ENCODE results near the gene BDKRB2.

The BDKRB2 gene

DNA sequence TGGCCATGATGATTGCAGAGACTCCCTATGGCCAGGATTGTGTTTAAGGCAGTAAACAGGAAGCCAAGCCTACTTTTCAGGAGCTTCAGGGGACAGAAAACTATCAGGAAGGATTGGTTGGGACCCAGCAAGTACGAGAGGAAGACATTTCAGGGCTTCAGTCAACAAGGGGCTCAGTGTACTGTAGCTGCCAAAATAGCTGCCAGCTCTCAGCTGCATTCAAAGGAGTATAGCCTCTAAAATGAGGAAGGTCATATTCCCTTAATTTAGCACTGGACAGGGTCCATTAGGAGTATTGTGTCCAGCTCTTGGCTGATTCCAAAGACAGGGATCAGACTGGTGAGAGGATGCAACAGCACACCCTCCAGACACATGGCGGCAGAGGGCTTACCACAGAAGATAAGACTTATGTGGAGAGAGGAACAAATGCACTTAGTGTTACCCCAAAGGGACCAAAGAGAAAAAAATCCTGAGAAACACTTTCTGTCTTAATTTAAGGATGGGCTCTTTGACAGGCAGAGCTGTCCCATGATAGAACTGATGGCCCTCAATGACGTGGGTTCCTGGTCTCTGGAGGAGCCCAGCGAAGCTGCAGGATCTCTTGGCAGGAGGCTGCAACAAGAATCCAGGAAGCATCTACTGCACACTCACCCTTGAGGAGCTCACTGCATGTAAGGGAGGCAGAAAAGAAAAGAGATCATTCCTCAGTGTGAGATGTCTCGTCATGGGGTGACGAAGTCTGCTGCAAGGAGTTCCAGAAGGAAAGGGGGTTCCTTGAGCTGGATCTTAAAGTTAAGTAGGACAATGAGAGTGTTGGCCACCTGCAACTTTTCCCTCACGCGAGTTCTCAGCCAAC lies 66.2 kb downstream of the BDKRB2 start:
- DNase-seq = no peak

- no peak for DNase-seq
Measured at GRCh38 chr14:96271421-96271762, 66.8 kb downstream of the BDKRB2 start.

- no peak for DNase-seq
Measured at GRCh38 chr14:96272777-96273473, 68.3 kb downstream of the BDKRB2 start.

GRCh38 chr14:96273629-96274028 lies 69.0 kb downstream of the BDKRB2 start:
- no peak for DNase-seq

- peak in 1 of 51 donors; percentile 3 for DNase-seq
Measured at GRCh38 chr14:96274122-96274521, 69.5 kb downstream of the BDKRB2 start.

DNA sequence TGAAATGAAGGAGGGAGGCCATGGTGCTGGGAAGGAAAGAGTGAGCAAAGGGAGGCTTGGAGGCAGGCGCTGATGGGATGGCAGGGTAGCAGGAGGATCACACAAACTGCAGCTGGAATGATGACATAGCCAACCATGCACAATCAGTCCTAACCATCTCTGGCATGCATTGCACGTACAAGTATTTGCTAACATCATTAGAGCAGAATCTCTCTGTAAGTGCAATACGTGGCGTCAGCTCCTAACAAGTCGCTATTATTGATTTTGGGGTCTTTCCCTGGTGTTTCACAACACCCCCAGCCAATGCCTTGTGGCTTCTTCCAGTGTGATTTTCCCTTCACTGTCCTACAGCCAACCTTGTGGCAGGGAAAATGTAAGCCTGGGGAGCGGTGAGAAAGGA lies 69.9 kb downstream of the BDKRB2 start:
- DNase-seq = peak in 22 of 51 donors; percentile 5 to 81 (median 24)

DNA sequence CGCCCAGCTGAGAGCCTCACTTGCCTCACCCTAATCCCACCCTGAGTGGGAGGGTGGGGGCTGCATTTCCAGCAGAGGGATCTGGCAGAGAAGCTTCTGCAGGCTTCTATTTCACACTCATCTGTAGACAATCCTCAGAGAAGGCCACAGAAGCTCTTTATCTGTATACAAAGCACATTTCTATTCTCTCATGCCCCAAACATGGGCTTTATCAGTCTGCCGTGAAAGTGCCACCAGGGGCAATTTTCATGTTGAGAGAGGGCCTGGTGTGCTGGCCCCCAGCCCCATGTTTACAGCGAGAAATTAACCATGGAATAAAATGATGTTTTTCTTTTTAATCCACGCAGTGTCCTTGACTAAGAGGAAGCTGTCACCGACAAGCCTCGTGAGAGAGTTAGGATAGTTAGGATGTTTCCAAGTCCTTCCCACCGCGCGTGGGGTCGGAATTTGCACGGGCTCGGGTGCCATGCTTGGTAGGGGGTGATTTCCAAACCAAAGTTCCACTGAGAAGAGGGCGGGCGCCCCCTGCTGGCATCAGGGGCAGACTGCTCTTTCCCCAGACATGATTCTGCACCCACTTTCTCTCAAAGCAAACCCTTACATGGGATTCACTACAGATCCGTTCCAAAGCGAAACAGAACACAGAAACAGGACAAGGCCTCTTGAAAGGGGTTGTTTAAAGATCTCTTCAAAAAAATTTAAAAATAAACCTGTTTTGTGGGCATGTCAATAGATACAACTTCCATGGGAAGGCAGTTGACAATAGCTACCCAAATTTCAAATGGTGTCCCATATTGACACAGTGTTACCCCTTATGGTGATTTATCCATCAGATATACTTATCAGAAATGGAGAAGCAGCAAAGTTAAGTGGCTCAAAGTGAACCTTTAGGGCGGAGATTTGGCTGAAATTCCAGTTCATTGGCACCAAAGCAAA lies 70.8 kb downstream of the BDKRB2 start:
- peak in 50 of 51 donors; percentile 9 to 88 (median 58) for DNase-seq

DNA sequence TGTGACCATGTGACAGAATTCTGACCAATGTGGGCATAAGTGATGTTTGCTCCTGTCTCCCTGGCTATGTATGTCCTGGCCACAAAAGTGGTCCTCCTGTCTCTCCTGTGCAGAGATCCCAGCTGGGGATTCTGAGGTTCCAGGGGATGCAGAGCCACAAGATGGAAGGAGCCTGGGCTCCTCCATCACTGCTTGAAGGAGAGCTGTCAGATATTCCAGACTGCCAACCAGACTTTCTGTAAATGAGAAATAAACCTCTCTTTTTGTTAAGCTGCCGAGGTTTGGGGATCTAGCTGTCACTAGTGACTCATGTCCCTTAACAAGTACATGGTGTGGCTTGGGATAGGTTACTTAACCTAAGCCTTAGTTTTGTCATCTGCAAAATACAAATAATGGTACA lies 73.3 kb downstream of the BDKRB2 start:
- no peak for DNase-seq

- DNase-seq = no peak
Measured at GRCh38 chr14:96279564-96279963, 74.9 kb downstream of the BDKRB2 start.

DNA sequence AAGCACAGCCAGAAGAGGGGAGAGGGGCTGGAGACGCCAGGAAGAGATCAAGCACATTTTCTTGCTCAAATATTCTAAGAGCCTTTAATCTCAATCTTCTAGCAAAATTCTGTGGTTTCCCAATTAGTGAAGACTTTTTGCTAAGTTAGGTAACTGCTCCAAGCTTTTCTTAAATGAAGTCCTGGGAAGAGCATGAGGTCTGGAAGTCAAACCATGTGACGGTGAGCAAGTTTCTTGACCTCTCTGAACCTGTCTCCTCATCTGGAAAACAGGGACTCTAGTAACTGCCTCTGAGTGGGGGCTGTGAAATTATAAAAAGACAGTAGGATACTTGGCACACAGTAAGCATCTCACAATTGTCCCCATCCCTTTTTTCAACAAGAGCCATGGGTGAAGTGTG lies 75.5 kb downstream of the BDKRB2 start:
- no peak for DNase-seq

DNA sequence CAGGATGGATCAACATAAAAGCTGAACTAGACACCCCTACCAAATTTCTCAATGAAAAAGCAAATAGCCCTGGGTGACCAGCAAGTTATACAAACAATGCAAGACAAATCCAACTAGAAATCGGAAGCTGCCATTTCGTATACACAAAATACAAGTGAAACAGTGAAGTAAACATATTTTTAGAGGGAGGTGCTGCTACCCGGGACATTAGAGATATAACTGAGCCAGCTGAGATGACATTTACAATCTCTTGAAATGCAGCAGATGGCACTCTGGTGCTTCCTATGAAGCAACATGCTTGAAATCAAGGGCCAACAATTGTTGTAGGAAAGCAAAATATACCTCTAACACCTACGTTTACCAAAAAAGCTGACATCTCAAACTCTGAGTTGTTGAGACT lies 76.8 kb downstream of the BDKRB2 start:
- no peak for DNase-seq

- DNase-seq = no peak
Measured at GRCh38 chr14:96284008-96284407, 79.4 kb downstream of the BDKRB2 start.

GRCh38 chr14:96284430-96284829 lies 79.8 kb downstream of the BDKRB2 start:
- DNase-seq = no peak

- DNase-seq = no peak
Measured at GRCh38 chr14:96285667-96286066, 81.0 kb downstream of the BDKRB2 start.

- DNase-seq = no peak
Measured at GRCh38 chr14:96286251-96286650, 81.6 kb downstream of the BDKRB2 start.

- no peak for DNase-seq
Measured at GRCh38 chr14:96287856-96288255, 83.2 kb downstream of the BDKRB2 start.

Measured in hypothalamus (tissue), 51 donors.